Measurements from ENCODE around the gene SPRTN.

- TF ChIP-seq ZC3H10 (CRISPR knock-in tag; IDR thresholded peaks at IDR 0.05) (no peak), PATZ1 (CRISPR knock-in tag; IDR thresholded peaks at IDR 0.05; ENCODE audit: borderline replicate concordance) (no peak), ARNTL (CRISPR knock-in tag; IDR thresholded peaks at IDR 0.05; ENCODE audit: borderline replicate concordance, low read depth) (no peak), SNAI2 (CRISPR knock-in tag; IDR thresholded peaks at IDR 0.05) (no peak), ISL1 (CRISPR knock-in tag; IDR thresholded peaks at IDR 0.05) (no peak), POU6F1 (CRISPR knock-in tag; IDR thresholded peaks at IDR 0.05; ENCODE audit: borderline replicate concordance, low read depth) (no peak)
These were observed 20.6 kb upstream of the SPRTN start for GRCh38 chr1:231317306-231318014.
